Activated CD4-positive, alpha-beta T cell treated with anti-CD3 and anti-CD28 coated beads for 36 hours (primary cell): ENCODE results near the gene VAV2. TPM values are rescaled to one million over a fixed set of nuclear protein-coding genes. Genes with fewer than 3 reads are reported as not detected.

ENCODE experiments used
- ATAC-seq: fragments of 200-7000 bp; cut with Tn5 transposase; one replicate; pipeline ENCODE4 v1.10.0; 2021; ENCODE audit warnings: mild to moderate bottlenecking, moderate library complexity
- CTCF ChIA-PET: fragments of 350-600 bp; sonication (Branson Sonifier 250); formaldehyde crosslinking; loops from one replicate; lab custom pipeline; 2021; ENCODE audit warnings: antibody characterized with exemption; lab: Charles Lee
- POLR2A ChIA-PET: fragments of 350-600 bp; sonication (Branson Sonifier 250); formaldehyde crosslinking; loops from one replicate; lab custom pipeline; 2021; ENCODE audit warnings: antibody characterized with exemption, inconsistent platforms; lab: Charles Lee
- DNase-seq: peaks from one replicate; pipeline ENCODE4 v3.0.0-alpha.2; 2020
- H3K27ac Mint-ChIP-seq: one replicate; pipeline ENCODE4 v1.8.0; 2021; ENCODE audit warnings: mixed read lengths
- H3K27me3 Mint-ChIP-seq: one replicate; pipeline ENCODE4 v1.8.0; 2021; ENCODE audit warnings: mixed read lengths
- H3K36me3 Mint-ChIP-seq: one replicate; pipeline ENCODE4 v1.8.0; 2021; ENCODE audit warnings: low read depth, mixed read lengths
- H3K4me1 Mint-ChIP-seq: one replicate; pipeline ENCODE4 v1.8.0; 2021; ENCODE audit warnings: mixed read lengths
- H3K4me3 Mint-ChIP-seq: one replicate; pipeline ENCODE4 v1.8.0; 2021; ENCODE audit warnings: mild to moderate bottlenecking, moderate library complexity, mixed read lengths
- H3K9me3 Mint-ChIP-seq: one replicate; pipeline ENCODE4 v1.8.0; 2021; ENCODE audit warnings: low read depth, mixed read lengths
- intact Hi-C, 2 experiments: fragments of 100-400 bp; cut with DNase I in 1 of 2; cut with micrococcal nuclease in 1 of 2; formaldehyde crosslinking; loops; one replicate each; pipeline versions ENCODE4 v1.14.2 to v1.15.1; 2022 to 2024; cut with DNase I, micrococcal nuclease
- total RNA-seq, 2 experiments: library from RNA; stranded (reverse); gene quantifications; one replicate each; pipeline ENCODE4 v1.2.3, GENCODE V29; 2021

Gene VAV2
- total RNA-seq, 2 experiments from 2014 or later, result 5.1 to 6.5 TPM

GRCh38 chr9:133986061-133986460 is 6.1 kb downstream of the VAV2 start:
- CTCF ChIA-PET, result interaction anchor here (0.7 kb wide), 1 partner anchor 23 kb away, joined by 3 read pairs; no protein-coding TSS in a partner anchor
- no peaks in the 10 kb centered on the region for H3K36me3 Mint-ChIP-seq
- H3K4me1 Mint-ChIP-seq, result no peaks in the 10 kb centered on the region
- ATAC-seq (no peak), DNase-seq (no peak)
- no peak overlapping the region for H3K4me3 Mint-ChIP-seq
- intact Hi-C loops, result no loop called here
- no peaks in the 10 kb centered on the region for H3K9me3 Mint-ChIP-seq
- POLR2A ChIA-PET, result no interaction called here
- no peak overlapping the region for H3K27ac Mint-ChIP-seq
- peaks cover 3% of the 10 kb centered on the region for H3K27me3 Mint-ChIP-seq

DNA sequence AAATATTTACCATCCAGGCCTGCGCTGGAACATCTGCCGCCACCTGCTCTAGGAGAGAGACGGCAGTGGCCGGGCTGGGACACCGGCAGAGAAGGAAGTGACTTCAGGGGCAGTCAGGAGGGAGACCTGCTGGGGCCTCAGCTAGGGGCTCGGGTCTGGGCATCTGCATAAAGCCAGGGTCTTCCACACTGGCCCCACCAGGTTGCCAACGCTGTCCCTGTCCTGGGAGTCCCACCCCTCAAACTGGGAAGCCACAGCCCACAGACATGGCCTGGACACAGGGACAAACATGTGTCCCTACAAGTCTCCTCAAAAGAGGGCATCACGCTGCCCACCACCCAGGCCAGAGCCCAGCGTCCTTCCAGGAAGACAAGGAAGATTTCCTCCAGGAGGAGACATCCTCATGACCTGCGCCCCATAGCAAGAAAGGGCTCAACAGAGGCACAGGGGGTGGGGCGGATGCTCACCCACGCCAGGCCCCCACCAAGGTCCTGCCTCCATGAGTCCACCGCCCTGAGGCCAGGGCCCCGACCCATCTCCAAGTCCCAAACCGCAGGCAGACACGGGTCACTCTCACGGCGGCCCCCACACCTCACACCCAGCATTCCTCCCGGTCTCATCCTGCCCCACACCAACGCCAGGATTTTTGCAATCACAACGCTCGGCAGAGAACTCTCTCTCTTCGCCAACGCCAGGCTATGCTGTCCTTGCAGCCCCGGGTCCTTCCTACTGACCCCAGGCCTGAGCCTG is 9.0 kb downstream of the VAV2 start:
- H3K4me1 Mint-ChIP-seq, result no peaks in the 10 kb centered on the region
- intact Hi-C loops, result no loop called here
- CTCF ChIA-PET, result no interaction called here
- POLR2A ChIA-PET, result no interaction called here
- no peak overlapping the region for H3K27ac Mint-ChIP-seq
- no peak overlapping the region for H3K4me3 Mint-ChIP-seq
- DNase-seq, result no peak
- H3K36me3 Mint-ChIP-seq, result no peaks in the 10 kb centered on the region
- no peak for ATAC-seq
- no peaks in the 10 kb centered on the region for H3K27me3 Mint-ChIP-seq
- no peaks in the 10 kb centered on the region for H3K9me3 Mint-ChIP-seq

GRCh38 chr9:133981958-133982681 is 10.0 kb downstream of the VAV2 start:
- intact Hi-C loops, result no loop called here
- CTCF ChIA-PET, result no interaction called here
- H3K4me3 Mint-ChIP-seq, result no peak overlapping the region
- no peak overlapping the region for H3K27ac Mint-ChIP-seq
- H3K9me3 Mint-ChIP-seq, result no peaks in the 10 kb centered on the region
- no peaks in the 10 kb centered on the region for H3K27me3 Mint-ChIP-seq
- POLR2A ChIA-PET, result no interaction called here
- no peaks in the 10 kb centered on the region for H3K4me1 Mint-ChIP-seq
- no peak for ATAC-seq
- DNase-seq, result no peak
- H3K36me3 Mint-ChIP-seq, result no peaks in the 10 kb centered on the region

DNA sequence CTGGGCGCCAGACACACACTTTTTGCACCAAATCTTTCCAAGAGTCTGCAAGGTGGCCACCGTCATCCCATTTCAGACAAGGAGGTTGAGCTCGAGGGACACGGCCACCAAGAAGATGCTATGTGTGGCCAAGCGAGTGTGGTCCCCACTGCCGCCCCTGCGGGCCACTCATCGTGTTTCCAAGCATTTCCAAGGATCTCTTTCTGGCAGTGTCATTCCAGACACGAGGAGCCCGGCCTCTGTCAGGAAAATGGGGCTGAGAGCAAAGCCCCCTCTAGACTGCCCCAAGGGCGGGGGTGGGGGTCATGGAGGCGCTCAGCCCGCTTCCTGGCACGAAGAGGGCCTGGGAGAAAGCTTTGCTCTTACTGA is 10.6 kb downstream of the VAV2 start:
- Mint-ChIP-seq H3K27me3 (no peaks in the 10 kb centered on the region), H3K27ac (no peak overlapping the region), H3K9me3 (no peaks in the 10 kb centered on the region), H3K36me3 (no peaks in the 10 kb centered on the region), H3K4me1 (no peaks in the 10 kb centered on the region), H3K4me3 (no peak overlapping the region)
- intact Hi-C loops, result no loop called here
- no peak for DNase-seq
- CTCF ChIA-PET, result interaction anchor here (0.5 kb wide), 1 partner anchor 235 kb away, joined by 6 read pairs; no protein-coding TSS in a partner anchor
- POLR2A ChIA-PET, result no interaction called here
- no peak for ATAC-seq

GRCh38 chr9:133980864-133981588 is 11.1 kb downstream of the VAV2 start:
- Mint-ChIP-seq H3K4me3 (no peak overlapping the region), H3K27ac (no peak overlapping the region), H3K27me3 (no peaks in the 10 kb centered on the region), H3K9me3 (no peaks in the 10 kb centered on the region), H3K4me1 (no peaks in the 10 kb centered on the region), H3K36me3 (no peaks in the 10 kb centered on the region)
- DNase-seq (no peak), ATAC-seq (no peak)
- intact Hi-C loops, result no loop called here
- ChIA-PET CTCF (interaction anchor here (0.5 to 0.8 kb wide), 3 partner anchors 14 to 235 kb away, joined by 4 to 6 read pairs (median 4); no protein-coding TSS in a partner anchor), POLR2A (no interaction called here)

GRCh38 chr9:133979921-133980863 is 11.9 kb downstream of the VAV2 start:
- H3K4me1 Mint-ChIP-seq, result no peaks in the 10 kb centered on the region

GRCh38 chr9:133979273-133979920 is 12.7 kb downstream of the VAV2 start:
- ATAC-seq, result no peak
- Mint-ChIP-seq H3K27me3 (no peaks in the 10 kb centered on the region), H3K27ac (no peak overlapping the region), H3K4me3 (no peak overlapping the region), H3K9me3 (no peaks in the 10 kb centered on the region), H3K36me3 (no peaks in the 10 kb centered on the region), H3K4me1 (no peaks in the 10 kb centered on the region)
- ChIA-PET POLR2A (no interaction called here), CTCF (interaction anchor here (0.7 kb wide), 1 partner anchor 16 kb away, joined by 3 read pairs; no protein-coding TSS in a partner anchor)
- intact Hi-C loops, result no loop called here
- no peak for DNase-seq

More at GRCh38 chr9:133979921-133980863, 11.9 kb downstream of the VAV2 start:
- Mint-ChIP-seq H3K4me3 (no peak overlapping the region), H3K27ac (no peak overlapping the region), H3K9me3 (no peaks in the 10 kb centered on the region), H3K27me3 (no peaks in the 10 kb centered on the region), H3K36me3 (no peaks in the 10 kb centered on the region)
- intact Hi-C loops, result no loop called here
- DNase-seq (no peak), ATAC-seq (no peak)
- ChIA-PET CTCF (interaction anchor here (0.7 to 0.8 kb wide), 3 partner anchors 15 to 31 kb away, joined by 3 to 4 read pairs (median 4); no protein-coding TSS in a partner anchor), POLR2A (no interaction called here)

DNA sequence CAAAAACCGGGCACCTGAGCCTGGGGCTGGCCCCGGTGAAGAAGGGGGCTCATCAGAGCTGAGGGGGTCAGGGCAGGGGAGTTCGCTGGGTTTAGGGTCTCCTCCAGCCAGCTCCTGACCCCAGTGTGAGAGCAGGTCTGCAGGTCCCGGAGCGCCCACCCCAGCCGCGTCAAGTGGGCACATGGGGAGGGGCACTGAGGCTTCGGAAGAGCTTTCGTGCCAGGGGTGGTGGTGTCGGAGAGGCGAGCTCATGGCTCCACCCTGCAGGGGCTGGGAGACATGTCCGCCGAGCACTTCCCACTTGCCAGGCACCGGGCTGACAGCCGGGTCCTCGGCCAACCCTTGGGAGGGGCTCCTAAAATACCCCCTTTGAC is 13.2 kb downstream of the VAV2 start:
- no peak for DNase-seq
- Mint-ChIP-seq H3K36me3 (no peaks in the 10 kb centered on the region), H3K27ac (no peak overlapping the region), H3K9me3 (no peaks in the 10 kb centered on the region), H3K4me3 (no peak overlapping the region), H3K27me3 (no peaks in the 10 kb centered on the region), H3K4me1 (no peaks in the 10 kb centered on the region)
- intact Hi-C loops, result no loop called here
- ChIA-PET POLR2A (no interaction called here), CTCF (no interaction called here)
- no peak for ATAC-seq

DNA sequence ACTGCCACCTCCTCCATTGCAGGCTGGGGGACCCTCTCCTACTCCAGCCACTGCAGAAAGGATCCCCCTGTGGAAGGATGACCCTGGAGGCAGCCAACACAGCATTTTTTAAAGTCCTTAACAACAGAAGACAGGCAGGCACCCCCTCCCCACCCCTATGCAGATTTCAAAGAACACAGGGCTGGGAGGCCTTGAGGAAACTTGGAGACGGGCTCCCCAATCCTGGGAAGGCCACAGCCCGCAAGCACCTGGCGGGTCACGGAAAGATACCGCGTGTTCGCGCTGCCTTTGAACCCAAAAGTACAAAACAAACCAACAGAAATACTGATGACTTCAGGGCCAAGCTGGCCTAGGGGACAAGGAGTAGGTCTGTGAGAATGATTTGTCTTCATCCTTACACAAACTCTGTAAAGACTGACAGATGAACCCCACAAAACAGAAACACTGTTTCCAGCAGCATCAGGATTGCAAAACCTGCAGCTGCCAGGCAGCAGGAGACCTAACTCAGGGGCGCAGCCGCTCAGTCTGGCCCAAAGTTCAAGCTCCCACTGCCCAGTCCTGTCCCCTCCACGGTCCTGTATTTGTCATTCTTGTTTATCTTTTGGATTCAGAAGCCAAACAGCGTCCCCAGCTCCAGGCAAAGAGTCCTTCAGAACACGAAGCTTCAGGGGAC is 13.8 kb downstream of the VAV2 start:
- Mint-ChIP-seq H3K27me3 (no peaks in the 10 kb centered on the region), H3K4me3 (no peak overlapping the region), H3K9me3 (no peaks in the 10 kb centered on the region), H3K4me1 (no peaks in the 10 kb centered on the region), H3K27ac (no peak overlapping the region), H3K36me3 (no peaks in the 10 kb centered on the region)
- ChIA-PET POLR2A (no interaction called here), CTCF (no interaction called here)
- ATAC-seq, result no peak
- DNase-seq, result no peak
- intact Hi-C loops, result no loop called here
